Measurements from ENCODE around the gene ANKRD62. TPM values are rescaled to one million over a fixed set of nuclear protein-coding genes. Genes with fewer than 3 reads are reported as not detected.
"Not testable (repeated sequence)": the region's sequence is repeated elsewhere in the genome, so short reads cannot be mapped to it uniquely, and the experiment has no call there.

ANKRD62 gene
- total RNA-seq, 4 donors from 2014 or later = under 0.01 to 0.97 (median 0.27) TPM; not detected in 1

GRCh38 chr18:12065397-12065796 lies 28.2 kb upstream of the ANKRD62 start:
- WGBS, 2 donors = 66 to 73% methylated on average over 5 of the region's 5 CpGs
- Histone ChIP-seq H3K36me3 (no peaks in the 10 kb centered on the region), H3K27me3 (no peaks in the 10 kb centered on the region), H3K9me3 (no peaks in the 10 kb centered on the region), H3K4me1 (no peaks in the 10 kb centered on the region), H3K4me3 (no peak overlapping the region), H3K27ac (no peak overlapping the region)
- no peak for DNase-seq
- TF ChIP-seq POLR2A (IDR thresholded peaks at IDR 0.05) (no peak), CTCF (IDR thresholded peaks at IDR 0.05) (no peak)
- intact Hi-C loops (cut with DNase I) = no loop called here

GRCh38 chr18:12066910-12067511 lies 26.6 kb upstream of the ANKRD62 start:
- no peaks in the 10 kb centered on the region for H3K4me1 ChIP-seq
- WGBS, 2 donors = no CpG with 5 or more reads among the region's 47 CpGs
- H3K27me3 ChIP-seq = no peaks in the 10 kb centered on the region
- H3K9me3 ChIP-seq = no peaks in the 10 kb centered on the region
- intact Hi-C loops (cut with DNase I) = no loop called here
- no peak overlapping the region for H3K27ac ChIP-seq
- no peak for DNase-seq
- TF ChIP-seq POLR2A (IDR thresholded peaks at IDR 0.05) (no peak), CTCF (IDR thresholded peaks at IDR 0.05) (no peak)
- H3K4me3 ChIP-seq = no peak overlapping the region
- no peaks in the 10 kb centered on the region for H3K36me3 ChIP-seq

- no peak for DNase-seq
- Histone ChIP-seq H3K27ac (no peak overlapping the region), H3K4me3 (no peak overlapping the region), H3K9me3 (no peaks in the 10 kb centered on the region), H3K27me3 (no peaks in the 10 kb centered on the region), H3K4me1 (no peaks in the 10 kb centered on the region), H3K36me3 (no peaks in the 10 kb centered on the region)
- TF ChIP-seq CTCF (IDR thresholded peaks at IDR 0.05) = no peak
- no CpG with 5 or more reads among the region's 26 CpGs for WGBS, 2 donors
- intact Hi-C loops (cut with DNase I) = no loop called here
These were observed 26.0 kb upstream of the ANKRD62 start for GRCh38 chr18:12067671-12068070.

- H3K4me1 ChIP-seq; H3K27ac ChIP-seq; H3K9me3 ChIP-seq; H3K36me3 ChIP-seq; DNase-seq; intact Hi-C loops (cut with DNase I); H3K27me3 ChIP-seq: not testable (repeated sequence)
- WGBS, 2 donors = 77 to 82% methylated on average over 21 to 39 of the region's 44 CpGs
- H3K4me3 ChIP-seq = peak overlapping the region in 1 of 4 donors; percentile 21
These were observed 25.2 kb upstream of the ANKRD62 start for GRCh38 chr18:12068316-12068949.

GRCh38 chr18:12068950-12069320 lies 24.7 kb upstream of the ANKRD62 start:
- TF ChIP-seq CTCF (IDR thresholded peaks at IDR 0.05) (no peak), POLR2A (IDR thresholded peaks at IDR 0.05) (no peak)
- H3K27ac ChIP-seq = no peak overlapping the region
- no peaks in the 10 kb centered on the region for H3K9me3 ChIP-seq
- H3K27me3 ChIP-seq = no peaks in the 10 kb centered on the region
- intact Hi-C loops (cut with DNase I) = no loop called here
- 53 to 69% methylated on average over 3 of the region's 3 CpGs for WGBS, 2 donors
- no peak for DNase-seq
- peak overlapping the region in 1 of 4 donors; percentile 6 for H3K4me3 ChIP-seq
- H3K36me3 ChIP-seq = no peaks in the 10 kb centered on the region
- no peaks in the 10 kb centered on the region for H3K4me1 ChIP-seq

- intact Hi-C loops (cut with DNase I); H3K36me3 ChIP-seq; H3K4me1 ChIP-seq; DNase-seq; H3K4me3 ChIP-seq; H3K27me3 ChIP-seq; H3K27ac ChIP-seq; H3K9me3 ChIP-seq: not testable (repeated sequence)
- 68 to 83% methylated on average over 1 of the region's 1 CpG for WGBS, 2 donors
These were observed 22.6 kb upstream of the ANKRD62 start for GRCh38 chr18:12071066-12071465.

Data from esophagus squamous epithelium (tissue), 5 donors.